Stimulated activated CD8-positive, alpha-beta memory T cell treated with anti-CD3 and anti-CD28 coated beads, Interleukin-15, amount 100 ng/mL, for 24 hours (primary cell): ENCODE measurements around the gene ARHGAP25.

Experiments
- DNase-seq: peaks from one replicate; pipeline ENCODE4 v3.0.0-alpha.2; 2020; ENCODE audit warnings: low read depth

ARHGAP25 gene

DNA sequence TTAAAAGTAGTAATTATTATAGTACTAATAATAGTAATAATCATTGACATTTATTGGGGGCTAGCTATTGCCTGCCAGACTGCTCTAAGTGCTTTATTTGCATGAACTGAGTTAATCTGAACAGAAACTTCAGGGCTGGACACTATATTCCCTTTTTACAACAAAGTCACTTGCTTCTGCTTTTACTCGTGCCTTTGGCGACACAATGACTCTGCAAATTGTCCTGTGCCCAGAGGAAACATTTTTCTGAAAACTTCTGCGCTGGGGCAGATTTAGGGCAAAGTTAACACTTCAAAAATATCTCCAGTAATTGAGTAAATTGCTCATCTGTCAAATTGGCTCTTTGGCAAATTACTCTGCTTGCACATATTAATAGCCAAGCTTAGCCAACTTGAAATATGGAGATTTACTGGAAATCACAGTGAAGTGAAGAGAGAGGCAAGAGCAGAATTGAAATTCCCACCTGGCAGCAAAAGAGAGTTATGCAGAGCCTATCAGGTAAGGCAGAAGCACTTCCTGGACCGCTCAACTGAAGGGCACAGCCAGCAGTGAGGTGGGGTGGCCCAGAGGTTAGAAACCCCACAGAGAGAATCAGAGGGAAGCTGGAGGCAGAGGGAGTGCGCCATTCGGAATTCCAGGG is 100.2 kb downstream of the ARHGAP25 start:
- DNase-seq = no peak

- no peak for DNase-seq
Measured at GRCh38 chr2:68835621-68836020, 101.0 kb downstream of the ARHGAP25 start.

- no peak for DNase-seq
Measured at GRCh38 chr2:68837164-68837860, 102.7 kb downstream of the ARHGAP25 start.

DNA sequence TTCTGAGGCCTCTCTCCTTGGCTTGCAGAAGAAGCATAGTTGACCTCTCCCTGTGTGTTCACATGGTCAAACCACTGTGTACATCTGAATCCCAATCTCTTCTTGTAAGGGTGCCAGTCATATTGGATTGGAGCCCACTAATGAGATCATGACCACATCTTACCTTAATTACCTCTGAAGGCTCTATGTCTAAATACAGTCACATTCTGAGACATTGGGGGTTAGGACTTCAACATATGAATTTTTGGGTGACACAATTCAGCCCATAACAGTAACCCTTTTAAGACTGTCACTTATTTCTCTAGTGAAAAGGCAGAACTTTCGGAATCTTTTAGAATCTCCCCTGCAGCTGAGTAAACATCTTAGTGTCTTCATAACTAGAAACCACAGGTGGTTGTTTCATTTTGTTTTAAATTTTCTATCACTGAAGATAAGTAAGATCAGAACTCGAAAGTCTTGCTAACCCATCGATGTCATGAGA is 103.3 kb downstream of the ARHGAP25 start:
- no peak for DNase-seq

- no peak for DNase-seq
Measured at GRCh38 chr2:68838641-68839040, 104.0 kb downstream of the ARHGAP25 start.

DNA sequence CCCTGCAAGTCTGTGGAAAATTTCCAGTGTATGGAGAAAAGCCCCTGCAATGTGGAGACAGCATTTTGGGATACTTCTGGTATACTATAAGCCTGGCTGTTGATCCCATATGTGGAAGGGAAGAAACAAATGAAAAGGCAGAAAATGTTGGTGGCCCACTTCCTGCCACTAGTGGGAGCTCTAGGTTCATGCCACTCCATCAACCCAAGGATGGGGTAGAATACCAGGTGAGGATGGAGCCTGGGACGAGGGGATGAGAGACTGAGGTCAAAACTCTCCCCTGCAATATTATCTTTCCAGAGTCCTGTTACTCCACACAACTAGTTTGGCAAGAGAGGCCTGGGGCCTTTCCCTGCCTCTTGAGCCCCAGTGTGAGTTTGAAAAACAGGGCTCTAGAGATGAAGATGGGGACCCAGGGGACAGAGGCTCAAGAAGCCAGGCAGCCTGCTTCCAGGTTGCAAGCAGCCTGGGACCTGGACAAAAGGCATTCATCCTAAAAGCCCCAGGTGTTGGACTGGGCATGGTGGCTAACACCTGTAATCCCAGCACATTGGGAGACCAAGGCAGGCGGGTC is 104.7 kb downstream of the ARHGAP25 start:
- DNase-seq = no peak

DNA sequence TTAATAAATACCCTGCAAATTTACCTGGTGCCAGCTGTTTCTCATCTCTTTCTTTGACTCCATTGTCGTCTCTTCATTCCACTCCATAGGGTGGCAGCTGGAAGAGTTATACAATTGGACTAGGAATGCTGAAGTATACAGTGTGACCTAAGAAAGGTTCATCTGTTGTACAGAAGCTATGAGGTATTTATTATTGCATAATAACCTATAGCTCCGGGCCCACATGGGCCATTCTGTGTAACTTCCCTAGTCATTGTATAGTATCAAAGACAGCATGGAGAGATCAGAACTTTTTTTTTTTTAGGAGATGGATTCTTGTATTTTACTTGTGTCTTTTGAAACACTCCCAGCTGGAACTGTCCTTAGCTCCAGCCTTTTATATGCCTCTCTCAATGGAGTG is 110.4 kb downstream of the ARHGAP25 start:
- no peak for DNase-seq

DNA sequence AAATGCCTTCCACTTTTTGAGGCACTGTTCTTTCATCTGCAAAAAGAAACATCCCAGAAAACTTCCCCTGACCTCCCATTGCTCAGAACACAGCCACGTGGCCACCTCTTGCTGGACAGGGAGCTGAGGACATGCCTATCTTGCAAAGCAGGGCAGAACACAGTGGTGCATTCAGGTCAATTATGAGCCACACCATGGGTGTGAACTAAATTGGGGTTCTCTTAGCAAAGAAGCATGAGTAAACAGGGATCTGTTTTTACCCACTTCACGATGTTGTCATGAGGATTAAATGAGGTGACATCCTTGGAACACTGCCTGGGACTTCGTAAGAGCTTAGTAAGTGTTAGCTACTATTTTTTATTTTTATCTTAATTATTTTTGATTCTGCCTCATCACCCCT is 111.5 kb downstream of the ARHGAP25 start:
- DNase-seq = no peak

GRCh38 chr2:68847751-68848150 is 113.1 kb downstream of the ARHGAP25 start:
- no peak for DNase-seq

DNA sequence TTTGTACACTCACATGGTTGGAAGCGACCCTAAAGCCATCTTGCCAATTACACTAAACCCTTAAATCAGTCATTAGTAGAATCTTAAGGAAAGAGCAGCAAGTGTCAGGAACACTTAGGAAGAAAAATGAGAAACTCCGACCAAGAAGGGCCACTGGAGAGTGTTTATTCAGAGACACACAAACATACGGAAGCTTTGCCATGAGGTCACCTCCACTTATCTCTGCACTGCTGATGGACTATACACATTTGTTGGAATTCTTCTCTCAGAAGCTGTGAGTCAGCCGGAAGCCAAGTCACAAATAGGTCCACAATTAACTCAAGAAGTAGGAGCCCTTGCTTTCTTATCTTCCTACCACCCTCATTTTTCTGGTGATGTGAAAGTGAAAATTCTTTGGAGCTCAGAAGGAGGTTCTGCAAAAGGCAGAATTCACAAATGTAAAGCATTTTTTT is 115.0 kb downstream of the ARHGAP25 start:
- DNase-seq = no peak

DNA sequence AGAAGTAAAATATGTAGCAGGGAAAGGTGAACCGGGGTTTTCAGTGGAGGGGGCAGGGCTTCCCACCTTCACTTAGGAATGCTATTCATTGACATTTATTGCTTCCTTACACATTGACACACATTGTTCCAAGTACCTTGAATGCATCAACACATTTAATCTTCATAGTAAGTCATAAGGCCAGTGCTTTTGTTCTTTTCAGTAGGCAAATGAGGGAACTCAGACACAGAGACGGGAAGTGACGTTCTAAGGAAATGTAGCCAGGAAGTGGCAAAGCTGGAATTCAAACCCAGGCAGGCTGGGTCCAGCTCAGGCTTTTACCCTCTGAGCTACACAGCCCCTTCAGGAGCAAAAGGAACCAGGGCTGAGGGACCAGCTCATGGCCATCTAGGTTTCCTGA is 115.9 kb downstream of the ARHGAP25 start:
- DNase-seq = no peak

DNA sequence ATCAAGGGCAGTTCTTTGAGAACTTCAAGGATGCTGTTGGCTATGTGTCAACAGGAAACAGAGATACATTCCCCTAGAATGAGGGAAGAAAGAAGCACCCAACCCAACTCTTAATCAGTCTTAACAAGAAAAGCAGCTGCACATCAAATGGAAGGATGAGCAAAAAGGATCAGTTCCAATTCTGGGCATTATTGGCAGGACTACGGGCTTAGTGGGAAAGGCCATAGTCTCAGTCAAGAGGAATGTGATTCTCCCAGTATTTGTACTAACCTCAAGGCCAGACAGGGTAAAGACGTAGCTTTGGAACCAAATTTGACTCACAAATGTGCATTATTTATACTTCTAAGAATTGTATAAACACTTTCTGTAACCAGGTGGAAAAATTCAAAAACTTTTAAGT is 118.4 kb downstream of the ARHGAP25 start:
- no peak for DNase-seq

DNA sequence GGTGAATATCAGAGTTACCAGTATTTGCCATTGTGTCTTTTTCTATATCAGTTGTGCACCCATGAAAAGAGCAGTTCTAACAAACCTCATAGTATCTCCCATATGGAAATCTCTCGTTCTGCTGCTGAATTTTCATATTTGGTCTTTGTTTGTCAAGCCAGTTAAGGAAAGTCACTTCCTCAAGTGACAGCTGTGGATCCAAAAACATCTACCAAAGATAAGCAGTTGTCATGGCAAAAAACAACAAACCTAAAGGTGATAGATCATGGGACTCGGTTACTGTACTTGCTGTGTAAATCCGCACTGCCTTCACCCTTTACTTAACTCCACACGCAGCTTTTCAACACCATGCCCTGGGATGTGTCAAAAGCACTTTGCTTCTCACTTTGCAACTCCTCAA is 119.3 kb downstream of the ARHGAP25 start:
- no peak for DNase-seq

- DNase-seq = no peak
Measured at GRCh38 chr2:68854476-68854875, 119.9 kb downstream of the ARHGAP25 start.

DNA sequence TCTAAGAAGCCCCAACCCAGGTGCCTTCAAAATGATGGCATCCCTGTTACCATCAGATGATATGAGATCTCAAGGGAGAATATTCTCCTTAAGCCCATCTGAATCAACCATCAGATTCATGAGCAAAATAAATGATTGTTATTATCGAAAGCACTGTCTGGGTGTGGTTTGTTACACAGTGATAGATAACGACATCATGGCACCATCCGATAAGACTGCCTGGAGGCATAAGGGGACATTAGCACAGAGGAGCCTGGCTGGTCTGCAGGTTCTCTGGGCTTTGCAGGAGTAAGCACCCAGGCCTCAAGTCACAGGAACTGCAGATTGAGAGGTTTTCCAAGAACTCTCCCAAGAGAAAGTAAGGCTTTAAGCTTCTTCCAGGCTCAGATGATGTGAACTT is 120.9 kb downstream of the ARHGAP25 start:
- DNase-seq = no peak

DNA sequence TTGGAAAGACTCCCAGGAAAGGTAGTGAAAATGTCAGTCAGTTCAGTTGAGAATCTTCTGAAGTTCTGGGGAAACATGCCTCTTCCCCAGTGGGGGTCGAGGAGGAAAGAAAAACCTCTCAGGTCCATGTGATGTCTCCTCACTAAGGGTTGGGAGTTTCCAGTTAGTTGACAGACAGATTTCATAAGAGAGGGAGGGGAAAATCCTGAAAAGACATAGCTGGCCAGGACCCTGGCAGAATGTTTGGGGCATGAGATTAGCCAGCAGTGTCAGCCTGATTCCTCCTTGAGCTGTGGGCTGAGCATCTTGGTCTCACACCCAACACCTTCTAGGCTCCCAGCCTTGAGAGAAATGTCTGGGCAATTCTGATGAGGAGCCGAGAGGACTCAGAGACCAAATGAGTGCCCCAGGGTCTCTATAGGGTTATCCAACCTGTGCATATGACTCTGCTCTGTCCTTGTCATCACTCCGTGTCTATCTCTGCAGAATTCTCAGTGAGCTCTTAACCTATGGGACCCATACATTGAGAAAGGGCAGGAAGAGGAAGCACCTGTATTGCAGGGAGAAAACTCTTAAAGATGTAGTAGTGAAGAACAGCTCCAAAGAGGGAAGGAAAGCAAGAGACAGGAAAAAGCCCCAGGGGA is 122.7 kb downstream of the ARHGAP25 start:
- DNase-seq = no peak

DNA sequence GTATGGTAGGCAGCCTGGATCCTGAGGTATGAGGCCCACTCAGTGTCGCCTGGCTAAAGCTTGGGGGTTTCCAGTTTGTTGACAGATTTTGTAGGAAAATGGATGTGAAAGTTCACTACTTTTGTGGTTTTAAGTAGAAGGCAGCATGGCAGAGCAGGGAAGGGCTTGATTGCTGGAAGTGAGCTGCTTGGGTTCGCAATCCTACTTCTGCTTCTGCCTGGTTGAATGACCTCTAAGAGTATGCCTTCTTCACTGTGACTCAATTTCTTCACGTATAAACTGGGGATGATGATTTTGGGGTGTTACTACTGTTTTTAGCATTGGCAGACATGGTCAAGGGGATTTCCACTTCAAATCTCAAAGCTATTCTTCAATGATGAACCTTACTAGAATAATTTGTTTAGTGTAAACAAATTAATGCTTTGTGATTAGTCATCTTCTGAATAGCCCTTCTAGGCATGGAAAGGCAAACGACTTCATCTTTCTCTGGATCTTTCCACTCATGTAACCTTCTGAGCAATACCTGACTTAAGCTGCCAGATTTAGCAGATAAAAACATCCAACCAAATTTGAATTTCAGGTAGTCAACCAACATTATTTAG is 123.3 kb downstream of the ARHGAP25 start:
- DNase-seq = no peak

GRCh38 chr2:68860111-68860510 is 125.5 kb downstream of the ARHGAP25 start:
- no peak for DNase-seq

GRCh38 chr2:68861330-68861729 is 126.7 kb downstream of the ARHGAP25 start:
- no peak for DNase-seq

DNA sequence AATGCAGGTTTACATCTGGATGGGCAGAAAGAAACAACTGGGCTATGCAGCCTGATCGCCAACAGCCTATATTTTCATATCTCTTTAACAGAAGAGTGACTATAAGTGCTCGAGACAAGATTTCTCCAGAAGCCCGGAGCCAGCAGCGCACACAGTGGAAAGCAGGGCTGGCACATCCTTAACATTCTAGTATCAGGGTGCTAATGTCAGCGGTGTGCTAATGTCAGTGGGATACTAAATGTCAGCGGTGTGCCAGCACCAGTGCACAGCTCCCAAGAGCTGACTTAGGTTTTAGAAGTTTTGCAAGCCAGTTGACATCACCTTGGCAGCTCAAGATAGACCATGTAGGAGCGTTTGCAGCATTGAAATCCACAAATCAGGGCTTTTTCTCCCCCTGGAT is 128.3 kb downstream of the ARHGAP25 start:
- no peak for DNase-seq

GRCh38 chr2:68863996-68864395 is 129.4 kb downstream of the ARHGAP25 start:
- DNase-seq = no peak

DNA sequence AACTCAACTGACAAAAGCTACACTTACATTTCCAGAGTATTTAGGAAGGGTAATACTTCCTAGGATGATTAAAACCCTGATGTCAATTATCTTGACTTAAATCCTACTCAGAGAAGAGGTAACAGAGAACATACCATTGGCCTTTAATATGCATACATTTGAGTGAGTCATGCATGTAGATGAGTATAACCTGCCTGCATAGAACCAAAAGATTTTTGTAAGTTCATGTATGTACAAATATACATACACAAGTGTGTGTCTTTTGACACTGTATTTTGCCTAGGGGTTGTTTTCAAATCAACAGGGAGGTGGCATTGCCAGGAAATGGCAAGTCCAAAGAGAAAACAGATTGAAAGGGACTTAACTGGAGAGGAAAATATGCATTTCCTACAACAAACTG is 130.5 kb downstream of the ARHGAP25 start:
- no peak for DNase-seq

- no peak for DNase-seq
Measured at GRCh38 chr2:68870215-68870614, 135.6 kb downstream of the ARHGAP25 start.
